Measurements from ENCODE around the gene KIAA0408.

DNA sequence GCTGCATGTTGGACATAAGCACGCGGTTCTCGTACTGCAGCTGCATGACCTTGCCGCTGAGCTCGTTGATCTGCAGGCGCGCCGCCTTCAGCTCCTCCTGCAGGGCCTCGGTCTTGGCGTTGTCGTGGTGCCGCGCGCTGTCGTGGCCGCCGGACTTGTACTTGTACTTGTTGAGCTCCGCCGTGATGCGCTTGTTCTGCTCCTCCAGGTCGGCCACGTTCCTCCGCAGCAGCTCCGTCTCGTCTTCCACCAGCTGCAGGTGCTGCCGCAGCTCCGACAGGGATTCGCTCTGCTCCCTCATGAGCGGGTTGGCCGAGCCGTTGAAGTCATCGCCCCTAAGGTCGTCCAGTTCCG, 16.6 kb upstream of the KIAA0408 start:
- TF ChIP-seq, protein P1, sequence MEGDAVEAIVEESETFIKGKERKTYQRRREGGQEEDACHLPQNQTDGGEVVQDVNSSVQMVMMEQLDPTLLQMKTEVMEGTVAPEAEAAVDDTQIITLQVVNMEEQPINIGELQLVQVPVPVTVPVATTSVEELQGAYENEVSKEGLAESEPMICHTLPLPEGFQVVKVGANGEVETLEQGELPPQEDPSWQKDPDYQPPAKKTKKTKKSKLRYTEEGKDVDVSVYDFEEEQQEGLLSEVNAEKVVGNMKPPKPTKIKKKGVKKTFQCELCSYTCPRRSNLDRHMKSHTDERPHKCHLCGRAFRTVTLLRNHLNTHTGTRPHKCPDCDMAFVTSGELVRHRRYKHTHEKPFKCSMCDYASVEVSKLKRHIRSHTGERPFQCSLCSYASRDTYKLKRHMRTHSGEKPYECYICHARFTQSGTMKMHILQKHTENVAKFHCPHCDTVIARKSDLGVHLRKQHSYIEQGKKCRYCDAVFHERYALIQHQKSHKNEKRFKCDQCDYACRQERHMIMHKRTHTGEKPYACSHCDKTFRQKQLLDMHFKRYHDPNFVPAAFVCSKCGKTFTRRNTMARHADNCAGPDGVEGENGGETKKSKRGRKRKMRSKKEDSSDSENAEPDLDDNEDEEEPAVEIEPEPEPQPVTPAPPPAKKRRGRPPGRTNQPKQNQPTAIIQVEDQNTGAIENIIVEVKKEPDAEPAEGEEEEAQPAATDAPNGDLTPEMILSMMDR (IDR thresholded peaks at IDR 0.05) = no peak
- TF ChIP-seq POLR2A (IDR thresholded peaks at IDR 0.05) = no peak
